HepG2 (cell line): ENCODE data around the gene LTBR. TPM values are rescaled to one million over a fixed set of nuclear protein-coding genes. Genes with fewer than 3 reads are reported as not detected.
A peak's percentile ranks its signal among the peaks of the same experiment; 100 is the strongest.

Experiments
- AHDC1 ChIP-seq: sonication (generic); formaldehyde crosslinking; IDR thresholded peaks from 2 replicates; pipeline ENCODE4 v1.5.1; 2020; ENCODE audit warnings: mild to moderate bottlenecking, missing genetic modification reagents, borderline replicate concordance
- FOSL2 ChIP-seq: sonication (generic); formaldehyde crosslinking; IDR thresholded peaks from 2 replicates; pipeline ENCODE4 v1.4.0; 2020; ENCODE audit warnings: missing genetic modification reagents
- HDAC2 ChIP-seq: sonication (generic); formaldehyde crosslinking; IDR thresholded peaks from 2 replicates; pipeline ENCODE4 v1.4.0; 2020; ENCODE audit warnings: missing genetic modification reagents
- HDAC6 ChIP-seq: fragments of 200-600 bp; sonication (generic); IDR thresholded peaks from 2 replicates; pipeline ENCODE4 v1.7.0; 2017; ENCODE audit warnings: mild to moderate bottlenecking, antibody characterized with exemption, low read length, low read depth
- HMG20A ChIP-seq: IDR thresholded peaks from 2 replicates; pipeline ENCODE4 v1.6.1; 2016; ENCODE audit warnings: borderline replicate concordance
- HMGA1 ChIP-seq: sonication (generic); formaldehyde crosslinking; conservative IDR thresholded peaks from 2 replicates; pipeline ENCODE4 v1.4.0; 2020; ENCODE audit warnings: missing genetic modification reagents
- HNRNPLL ChIP-seq: fragments of 200-400 bp; formaldehyde crosslinking; IDR thresholded peaks from 2 replicates; pipeline ENCODE4 v1.6.1; 2017; ENCODE audit warnings: mild to moderate bottlenecking, low read depth, low read length; ENCODE audit not compliant: poor library complexity, severe bottlenecking
- MED8 ChIP-seq: sonication (generic); formaldehyde crosslinking; IDR thresholded peaks from 2 replicates; pipeline ENCODE4 v1.8.1; 2023; ENCODE audit warnings: mild to moderate bottlenecking, missing genetic modification reagents; ENCODE audit not compliant: insufficient replicate concordance
- MLLT10 ChIP-seq: sonication (generic); formaldehyde crosslinking; IDR thresholded peaks from 2 replicates; pipeline ENCODE4 v1.4.0; 2020; ENCODE audit warnings: missing genetic modification reagents
- MTF1 ChIP-seq: sonication (generic); formaldehyde crosslinking; IDR thresholded peaks from 2 replicates; pipeline ENCODE4 v1.5.0; 2020; ENCODE audit warnings: missing genetic modification reagents
- PBX3 ChIP-seq: sonication (generic); formaldehyde crosslinking; IDR thresholded peaks from 2 replicates; pipeline ENCODE4 v1.8.1; 2023; ENCODE audit warnings: missing genetic modification reagents, inconsistent platforms, borderline replicate concordance
- RBM39 ChIP-seq: fragments of 200-400 bp; formaldehyde crosslinking; IDR thresholded peaks from one replicate; pipeline ENCODE4 v1.6.1; 2018; ENCODE audit warnings: antibody characterized with exemption, mild to moderate bottlenecking, low read depth, low read length; ENCODE audit not compliant: poor library complexity, severe bottlenecking
- SP2 ChIP-seq: sonication (generic); formaldehyde crosslinking; IDR thresholded peaks from 2 replicates; pipeline ENCODE4 v1.5.1; 2020; ENCODE audit warnings: mild to moderate bottlenecking, missing genetic modification reagents
- ZEB1 ChIP-seq: IDR thresholded peaks from 2 replicates; pipeline ENCODE4 v1.6.1; 2012; ENCODE audit warnings: mild to moderate bottlenecking, low read depth, inconsistent platforms; ENCODE audit not compliant: insufficient replicate concordance
- ZMYM3 ChIP-seq: sonication (generic); formaldehyde crosslinking; IDR thresholded peaks from 2 replicates; pipeline ENCODE4 v1.5.1; 2020; ENCODE audit warnings: mild to moderate bottlenecking, missing genetic modification reagents
- ZNF10 ChIP-seq: sonication (generic); formaldehyde crosslinking; IDR thresholded peaks from 2 replicates; pipeline ENCODE4 v1.4.0; 2020; ENCODE audit warnings: mild to moderate bottlenecking, low read depth, missing genetic modification reagents, borderline replicate concordance
- ZNF18 ChIP-seq: sonication (generic); formaldehyde crosslinking; IDR thresholded peaks from 2 replicates; pipeline ENCODE4 v1.8.0; 2022; ENCODE audit warnings: mild to moderate bottlenecking, missing genetic modification reagents; ENCODE audit not compliant: insufficient replicate concordance
- ZNF224 ChIP-seq: sonication (generic); formaldehyde crosslinking; IDR thresholded peaks from 2 replicates; pipeline ENCODE4 v1.5.0; 2020; ENCODE audit warnings: mild to moderate bottlenecking, missing genetic modification reagents
- ZNF564 ChIP-seq: sonication (generic); formaldehyde crosslinking; IDR thresholded peaks from 2 replicates; pipeline ENCODE4 v1.8.1; 2023; ENCODE audit warnings: mild to moderate bottlenecking, missing genetic modification reagents
- ZNF570 ChIP-seq: sonication (generic); formaldehyde crosslinking; IDR thresholded peaks from 2 replicates; pipeline ENCODE4 v1.4.0; 2020; ENCODE audit warnings: mild to moderate bottlenecking, missing genetic modification reagents, borderline replicate concordance
- ZNF7 ChIP-seq: IDR thresholded peaks from 2 replicates; pipeline ENCODE4 v1.6.1; 2016; ENCODE audit warnings: missing biosample characterization, missing genetic modification reagents
- ZNF749 ChIP-seq: sonication (generic); formaldehyde crosslinking; IDR thresholded peaks from 2 replicates; pipeline ENCODE4 v1.8.0; 2022; ENCODE audit warnings: mild to moderate bottlenecking, missing genetic modification reagents, moderate library complexity, borderline replicate concordance
- ZSCAN9 ChIP-seq: IDR thresholded peaks from 2 replicates; pipeline ENCODE4 v1.6.1; 2016; ENCODE audit warnings: borderline replicate concordance
- polyA plus RNA-seq, 8 experiments: library from polyadenylated mRNA; depleted of rRNA in 3 of 8; stranded (reverse) in 7 of 8; unstranded in 1 of 8; fragments of >200 nt; fragmentation: Illumina TruSeq in 4 of 8; extraction: Trizol in 4 of 8; gene quantifications; 2 replicates each; pipeline versions ENCODE4 v1.2.1 to v1.2.3, GENCODE V29; 2011 to 2016; ENCODE audit warnings: low read depth in 4 of 8, missing spikeins in 1 of 8, mixed read lengths in 1 of 8; ENCODE audit not compliant: insufficient read depth in 1 of 8
- total RNA-seq, 5 experiments: library from RNA; depleted of rRNA; stranded (reverse); fragments of >200 nt; fragmentation: Illumina TruSeq; extraction: Trizol; gene quantifications; 2 replicates each; pipeline ENCODE4 v1.2.3, GENCODE V29; 2016; ENCODE audit warnings: low read depth in 1 of 5

LTBR gene
- total and polyA plus RNA-seq, 2 of the 13 experiments (the other 11 are each of a cell fraction or from before 2014, with no cell fraction given): 31.4 to 34.8 TPM

- TF ChIP-seq ZNF18 (CRISPR knock-in tag): no peak
- no peak for TF ChIP-seq ZSCAN9 (CRISPR knock-in tag)
- peak; percentile 82 for TF ChIP-seq FOSL2 (CRISPR knock-in tag)
- TF ChIP-seq HMGA1 (CRISPR knock-in tag): no peak
- TF ChIP-seq MLLT10 (CRISPR knock-in tag): no peak
- TF ChIP-seq ZNF10: no peak
- no peak for TF ChIP-seq SP2 (CRISPR knock-in tag)
- TF ChIP-seq ZNF7 (CRISPR knock-in tag): no peak
- TF ChIP-seq RBM39: peak; percentile 49
- TF ChIP-seq PBX3 (CRISPR knock-in tag): no peak
- peak; percentile 67 for TF ChIP-seq MED8 (CRISPR knock-in tag)
- TF ChIP-seq HNRNPLL: no peak
- TF ChIP-seq ZNF570 (CRISPR knock-in tag): no peak
- no peak for TF ChIP-seq ZNF224 (CRISPR knock-in tag)
- peak; percentile 70 for TF ChIP-seq HDAC2
- no peak for TF ChIP-seq HDAC6
- TF ChIP-seq ZEB1: peak; percentile 10
- no peak for TF ChIP-seq MTF1
- no peak for TF ChIP-seq ZNF564 (CRISPR knock-in tag)
- TF ChIP-seq HMG20A (CRISPR knock-in tag): peak; percentile 63; the same call in 1 of the 2 replicates
- TF ChIP-seq AHDC1 (CRISPR knock-in tag): peak; percentile 46; the same call in 1 of the 2 replicates
- TF ChIP-seq ZMYM3 (CRISPR knock-in tag): peak; percentile 70; the same call in 1 of the 2 replicates
- no peak for TF ChIP-seq ZNF749 (CRISPR knock-in tag)
Observed at GRCh38 chr12:6372403-6373003, 11.5 kb upstream of the LTBR start (continued).
